ENCODE data around the gene PLGRKT.

- no peak for TF ChIP-seq POLR2A (IDR thresholded peaks at IDR 0.05; ENCODE audit: low read depth, low read length)
- no peak for TF ChIP-seq POLR2AphosphoS5 (IDR thresholded peaks at IDR 0.05; ENCODE audit: low read depth, low read length)
- TF ChIP-seq TAF1 (IDR thresholded peaks at IDR 0.05; ENCODE audit: borderline replicate concordance, low read depth, low read length): no peak
Measured at GRCh38 chr9:5430912-5431311, 6.8 kb downstream of the PLGRKT start.

Data from GM12892 (cell line).